LNCaP clone FGC (cell line): ENCODE results near the gene UBE2QL1.

ENCODE experiments used
- DNase-seq: peaks from one replicate; pipeline ENCODE4 v3.0.0-alpha.2; 2011; ENCODE audit warnings: low read depth
- H3K4me3 ChIP-seq: 2 replicates; pipeline ENCODE4 v1.5.1; 2011; ENCODE audit warnings: mild to moderate bottlenecking, low read depth, low read length, control low read depth
- TF ChIP-seq, protein P1 (sequence below): IDR thresholded peaks from 2 replicates; pipeline ENCODE4 v1.5.1; 2012; ENCODE audit warnings: mild to moderate bottlenecking; ENCODE audit not compliant: control insufficient read depth, insufficient read depth; ENCODE audit errors: extremely low read depth

Gene UBE2QL1

DNA sequence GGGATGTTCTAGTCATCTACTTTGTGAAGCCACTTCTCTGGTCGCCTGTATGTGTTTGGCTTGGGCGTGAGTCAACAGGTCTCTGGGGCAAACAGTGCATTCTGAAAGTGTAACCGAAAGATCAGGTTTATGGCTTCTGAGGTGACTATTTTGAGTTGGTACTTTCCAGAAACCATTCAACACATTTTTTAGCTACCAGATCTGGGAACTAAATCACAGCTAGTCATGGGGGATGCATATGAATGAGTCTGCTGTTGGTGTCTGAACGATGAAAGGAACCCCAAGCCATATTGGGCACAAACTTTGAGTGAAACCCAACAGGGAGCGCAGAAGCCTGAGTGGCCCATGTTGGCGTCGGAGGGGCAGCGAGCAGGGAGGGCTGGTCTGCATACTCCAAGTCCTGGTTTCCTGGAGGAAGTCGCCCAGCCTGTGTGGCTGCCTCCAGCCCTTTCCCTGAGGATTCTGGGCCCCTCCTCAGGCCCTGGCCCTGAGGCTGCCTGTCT lies 35.3 kb downstream of the UBE2QL1 start:
- DNase-seq, result no peak
- TF ChIP-seq, protein P1, sequence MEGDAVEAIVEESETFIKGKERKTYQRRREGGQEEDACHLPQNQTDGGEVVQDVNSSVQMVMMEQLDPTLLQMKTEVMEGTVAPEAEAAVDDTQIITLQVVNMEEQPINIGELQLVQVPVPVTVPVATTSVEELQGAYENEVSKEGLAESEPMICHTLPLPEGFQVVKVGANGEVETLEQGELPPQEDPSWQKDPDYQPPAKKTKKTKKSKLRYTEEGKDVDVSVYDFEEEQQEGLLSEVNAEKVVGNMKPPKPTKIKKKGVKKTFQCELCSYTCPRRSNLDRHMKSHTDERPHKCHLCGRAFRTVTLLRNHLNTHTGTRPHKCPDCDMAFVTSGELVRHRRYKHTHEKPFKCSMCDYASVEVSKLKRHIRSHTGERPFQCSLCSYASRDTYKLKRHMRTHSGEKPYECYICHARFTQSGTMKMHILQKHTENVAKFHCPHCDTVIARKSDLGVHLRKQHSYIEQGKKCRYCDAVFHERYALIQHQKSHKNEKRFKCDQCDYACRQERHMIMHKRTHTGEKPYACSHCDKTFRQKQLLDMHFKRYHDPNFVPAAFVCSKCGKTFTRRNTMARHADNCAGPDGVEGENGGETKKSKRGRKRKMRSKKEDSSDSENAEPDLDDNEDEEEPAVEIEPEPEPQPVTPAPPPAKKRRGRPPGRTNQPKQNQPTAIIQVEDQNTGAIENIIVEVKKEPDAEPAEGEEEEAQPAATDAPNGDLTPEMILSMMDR, result no peak

DNA sequence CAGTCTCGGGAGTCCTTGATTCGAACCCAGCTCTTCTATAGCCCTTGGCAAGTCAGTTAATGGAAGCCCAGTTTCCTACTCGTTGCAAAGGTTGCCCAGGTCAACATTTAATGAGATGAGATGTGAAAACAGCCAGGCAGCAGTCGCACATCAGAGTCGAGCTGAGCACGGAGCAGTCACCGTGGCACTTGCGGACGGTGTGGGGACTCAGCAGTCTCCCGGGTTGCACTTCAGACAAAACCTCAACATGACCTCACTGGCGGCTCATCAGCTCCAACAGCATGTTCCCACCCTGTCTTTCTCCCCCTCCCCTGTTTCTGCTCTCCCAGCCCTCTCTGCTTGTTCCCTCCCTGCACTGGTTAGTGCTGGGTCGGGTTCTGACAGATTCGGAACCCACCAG lies 35.8 kb downstream of the UBE2QL1 start:
- DNase-seq, result no peak
- TF ChIP-seq, protein P1, result no peak
- no peak overlapping the region for H3K4me3 ChIP-seq

More for the DNA sequence above, 35.3 kb downstream of the UBE2QL1 start:
- no peak overlapping the region for H3K4me3 ChIP-seq

DNA sequence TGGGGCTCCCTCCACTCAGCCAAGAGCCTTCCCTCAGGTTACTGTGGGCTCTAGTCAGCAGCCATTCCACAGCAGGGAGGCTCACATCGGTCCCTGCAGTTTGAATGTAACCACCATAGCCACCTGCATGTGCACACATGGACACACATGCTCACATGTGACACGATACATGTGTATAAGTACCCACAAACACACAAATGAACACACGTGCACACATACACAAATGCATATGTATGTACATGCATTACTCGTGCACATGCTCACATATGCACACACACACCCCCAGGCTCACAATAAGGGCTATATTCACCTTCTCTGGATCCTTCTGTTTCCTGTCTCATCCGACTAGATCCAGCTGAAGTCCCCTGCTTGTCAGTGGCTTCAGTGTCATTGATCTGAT lies 36.2 kb downstream of the UBE2QL1 start:
- DNase-seq, result no peak
- H3K4me3 ChIP-seq, result no peak overlapping the region
- TF ChIP-seq, protein P1, result no peak

DNA sequence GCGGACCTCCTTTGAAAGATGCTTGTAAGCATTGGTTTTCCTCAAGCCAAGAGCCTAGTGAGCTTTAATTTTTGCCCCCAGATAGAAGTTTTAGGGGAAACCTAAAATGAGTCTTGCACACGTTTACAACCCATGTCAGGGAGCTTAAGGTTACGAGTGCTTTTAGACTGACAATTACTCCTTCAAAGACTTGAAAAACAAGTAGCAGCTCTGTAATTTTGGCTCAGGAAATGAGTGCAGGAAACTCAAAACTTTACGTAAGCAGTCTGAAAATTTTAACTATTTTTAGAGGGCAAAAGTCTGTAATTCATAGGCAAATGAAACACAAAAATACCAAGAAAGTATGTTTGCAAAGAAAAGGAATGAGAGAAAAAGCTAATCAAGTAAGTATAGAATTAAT lies 36.8 kb downstream of the UBE2QL1 start:
- DNase-seq, result no peak
- no peak overlapping the region for H3K4me3 ChIP-seq
- TF ChIP-seq, protein P1, result no peak

DNA sequence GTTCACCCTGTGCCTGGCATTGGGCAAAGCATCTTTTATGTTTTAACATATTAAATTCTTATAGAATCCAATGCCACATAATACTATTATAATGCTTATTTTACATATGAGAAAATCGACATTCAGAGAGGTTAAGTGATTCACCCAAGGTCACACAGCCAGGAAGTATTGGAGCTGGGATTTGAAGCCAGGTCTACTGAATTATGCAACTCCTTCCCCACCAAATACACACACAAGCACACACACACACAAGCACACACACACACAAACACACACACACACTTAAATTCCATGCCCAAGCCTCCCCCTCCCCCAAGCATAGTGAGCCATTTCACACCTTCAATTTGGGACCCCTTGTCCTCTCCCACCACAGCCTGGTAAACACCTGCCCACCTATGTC lies 37.4 kb downstream of the UBE2QL1 start:
- H3K4me3 ChIP-seq, result no peak overlapping the region
- TF ChIP-seq, protein P1, result no peak
- no peak for DNase-seq

DNA sequence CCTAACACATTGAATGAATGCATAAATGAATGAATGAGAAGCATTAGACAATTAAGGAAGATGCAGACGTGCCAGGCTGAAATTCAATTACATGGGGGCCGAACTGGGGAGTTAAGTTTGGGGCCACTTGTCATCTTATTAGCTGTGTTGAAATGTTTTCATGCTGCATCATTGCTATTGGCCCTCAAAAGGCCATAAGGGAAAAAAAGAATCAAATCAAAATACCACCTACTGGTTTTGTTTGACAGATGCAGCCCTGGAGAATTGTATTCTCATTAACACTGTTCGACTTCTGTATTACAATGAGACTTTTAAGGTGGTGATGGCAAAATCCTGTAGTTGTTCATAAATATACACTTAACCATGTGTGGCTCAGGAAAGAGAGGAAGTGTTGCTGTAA lies 38.4 kb downstream of the UBE2QL1 start:
- DNase-seq, result no peak
- TF ChIP-seq, protein P1, result no peak
- H3K4me3 ChIP-seq, result no peak overlapping the region

DNA sequence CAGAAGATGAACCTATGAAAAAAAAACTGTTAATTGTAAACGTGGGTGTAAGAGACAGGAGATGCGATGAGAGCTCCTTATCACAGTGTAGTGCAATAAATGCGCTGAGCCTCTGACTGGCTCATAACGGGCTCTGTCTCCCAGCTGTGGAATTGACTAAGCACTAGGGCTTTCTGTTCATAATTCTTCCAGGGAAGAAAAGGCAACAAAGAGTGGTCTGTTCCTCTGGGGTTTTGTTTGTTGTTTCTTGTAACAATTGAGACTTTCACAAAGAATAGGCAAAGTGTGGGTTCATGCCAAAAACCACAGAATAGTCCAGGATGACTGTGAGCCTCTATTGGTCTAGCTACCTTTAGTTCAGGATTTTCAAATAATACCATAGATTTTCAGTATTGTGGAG lies 39.4 kb downstream of the UBE2QL1 start:
- TF ChIP-seq, protein P1, result no peak
- H3K4me3 ChIP-seq, result no peak overlapping the region
- DNase-seq, result no peak
